ENCODE data around the gene CDKN2B-AS1.
"Not testable (repeated sequence)": the region's sequence is repeated elsewhere in the genome, so short reads cannot be mapped to it uniquely, and the experiment has no call there.

Gene CDKN2B-AS1

DNA sequence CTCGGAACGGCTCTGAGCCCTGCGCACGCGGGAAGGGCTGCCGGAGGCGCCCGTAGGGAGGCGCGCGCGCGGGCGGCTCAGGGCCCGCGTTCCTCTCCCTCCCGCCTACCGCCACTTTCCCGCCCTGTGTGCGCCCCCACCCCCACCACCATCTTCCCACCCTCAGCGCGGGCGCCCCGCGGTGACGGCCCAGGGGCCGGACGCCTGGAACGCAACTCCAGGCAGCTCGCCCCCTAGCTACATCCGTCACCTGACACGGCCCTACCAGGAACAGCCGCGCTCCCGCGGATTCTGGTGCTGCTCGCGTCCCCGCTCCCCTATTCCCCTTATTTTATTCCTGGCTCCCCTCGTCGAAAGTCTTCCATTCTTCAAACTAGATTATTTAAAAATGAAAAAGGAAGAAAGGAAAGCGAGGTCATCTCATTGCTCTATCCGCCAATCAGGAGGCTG lies at the start of gene CDKN2B-AS1:
Gene CDKN2B-AS1, plus strand, starts transcription at position 236 of the 450 bp plus-strand sequence.
- peak; percentile 86 for DNase-seq

GRCh38 chr9:21945606-21946005 lies 49.0 kb upstream of the CDKN2B-AS1 start:
- no peak for DNase-seq

DNA sequence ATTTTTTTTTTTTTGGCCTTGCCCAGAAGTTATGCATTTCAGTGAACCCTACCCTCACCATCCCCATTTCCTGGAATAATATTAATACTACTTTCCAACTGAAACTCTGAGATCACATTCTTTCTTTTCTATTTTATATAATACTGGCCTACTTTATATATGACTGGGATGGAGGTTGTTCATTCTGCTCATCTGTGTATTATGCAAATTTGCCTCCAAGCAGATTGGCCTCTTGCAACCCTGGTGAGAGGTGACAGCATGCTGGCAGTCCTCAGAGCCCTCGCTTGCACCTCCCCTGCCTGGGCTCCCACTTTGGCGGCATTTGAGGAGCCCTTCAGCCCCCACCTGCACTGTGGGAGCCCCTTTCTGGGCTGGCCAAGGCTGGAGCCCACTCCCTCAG lies 35.8 kb upstream of the CDKN2B-AS1 start:
- DNase-seq, result no peak

DNA sequence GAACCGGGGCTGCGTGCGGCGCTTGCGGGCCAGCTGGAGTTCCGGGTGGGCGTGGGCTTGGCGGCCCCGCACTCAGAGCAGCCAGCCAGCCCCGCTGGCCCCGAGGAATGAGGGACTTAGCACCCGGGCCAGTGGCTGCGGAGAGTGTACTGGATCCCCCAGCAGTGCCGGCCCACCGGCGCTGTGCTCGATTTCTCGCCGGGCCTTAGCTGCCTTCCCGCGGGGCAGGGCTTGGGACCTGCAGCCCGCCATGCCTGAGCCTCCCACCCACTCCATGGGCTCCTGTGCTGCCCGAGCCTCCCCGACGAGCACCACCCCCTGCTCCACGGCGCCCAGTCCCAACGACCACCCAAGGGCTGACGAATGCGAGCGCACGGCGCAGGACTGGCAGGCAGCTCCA lies 35.3 kb upstream of the CDKN2B-AS1 start:
- not testable (repeated sequence) for DNase-seq

GRCh38 chr9:21961569-21961968 lies 33.0 kb upstream of the CDKN2B-AS1 start:
- no peak for DNase-seq

DNA sequence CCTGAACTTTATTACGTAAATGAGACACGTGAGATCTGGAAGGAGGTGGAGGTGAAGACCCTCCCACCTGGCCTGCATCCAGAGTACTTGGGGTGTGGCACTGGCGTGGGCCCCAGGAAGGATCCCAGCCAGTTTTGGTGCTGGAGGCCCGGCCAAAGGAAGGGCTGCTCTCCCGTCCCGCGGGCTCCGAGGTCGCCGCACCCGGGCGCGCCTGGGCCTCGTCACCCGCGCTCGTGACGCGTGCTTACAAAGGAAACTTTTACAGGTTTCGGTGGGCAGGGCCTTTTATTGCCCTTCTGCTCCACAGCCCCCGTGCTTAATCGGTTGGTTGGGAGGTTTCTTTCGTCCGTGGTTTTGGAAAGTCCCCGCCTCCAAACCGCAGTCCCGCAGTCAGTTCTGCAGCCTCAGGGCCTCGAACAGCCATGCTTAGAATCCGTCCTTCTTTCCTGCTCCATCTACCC lies 29.6 kb upstream of the CDKN2B-AS1 start:
- DNase-seq, result peak; percentile 63

DNA sequence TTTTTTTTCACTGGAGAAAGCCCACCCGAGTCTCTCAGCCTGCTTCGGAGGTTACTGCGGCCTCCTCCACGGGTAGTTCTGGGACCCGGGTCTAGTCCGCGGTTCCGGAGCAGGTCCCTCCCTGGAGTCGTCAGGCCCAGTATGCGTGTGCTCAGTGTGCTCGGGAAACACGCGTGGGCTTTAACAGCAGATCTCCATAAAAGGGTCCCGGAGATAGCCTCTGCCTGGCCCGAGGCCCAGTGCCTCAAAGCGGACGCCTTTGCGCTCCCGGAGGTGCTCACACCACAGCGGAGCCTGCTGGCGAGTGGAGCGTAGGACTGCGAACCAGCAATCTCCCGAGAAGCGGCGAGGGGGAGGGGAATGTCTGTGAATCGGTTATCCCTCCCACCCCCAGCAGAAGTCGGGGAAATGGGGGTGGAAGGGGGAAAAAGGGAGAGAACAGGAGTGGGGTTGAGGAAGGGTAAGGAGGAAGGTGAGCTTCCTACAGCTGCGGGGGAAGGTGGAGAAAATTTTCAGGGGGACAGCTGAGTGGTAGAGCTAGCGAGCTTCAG lies 29.1 kb upstream of the CDKN2B-AS1 start:
- DNase-seq, result peak; percentile 86

- no peak for DNase-seq
Measured at GRCh38 chr9:21966140-21966851, 28.3 kb upstream of the CDKN2B-AS1 start.

DNA sequence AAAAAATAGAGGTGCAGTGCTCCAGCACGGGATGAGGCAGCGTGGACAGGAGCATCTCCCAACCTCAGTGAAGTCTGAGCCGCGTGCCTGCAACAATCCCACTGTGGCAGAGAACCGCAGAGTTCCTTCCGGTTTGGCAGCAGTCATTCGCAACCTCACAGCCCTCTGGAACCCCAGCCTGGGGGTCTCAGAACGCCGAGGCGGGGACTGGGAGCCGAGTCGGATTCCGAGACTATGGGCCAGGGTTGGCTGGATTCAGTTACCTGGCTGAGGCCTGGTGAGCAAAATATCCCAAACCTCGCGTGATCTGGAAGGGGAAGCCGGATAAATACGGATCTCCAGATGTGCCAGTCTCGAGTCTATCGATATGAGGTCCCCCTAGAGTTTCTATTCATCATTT lies 27.4 kb upstream of the CDKN2B-AS1 start:
- DNase-seq, result no peak

DNA sequence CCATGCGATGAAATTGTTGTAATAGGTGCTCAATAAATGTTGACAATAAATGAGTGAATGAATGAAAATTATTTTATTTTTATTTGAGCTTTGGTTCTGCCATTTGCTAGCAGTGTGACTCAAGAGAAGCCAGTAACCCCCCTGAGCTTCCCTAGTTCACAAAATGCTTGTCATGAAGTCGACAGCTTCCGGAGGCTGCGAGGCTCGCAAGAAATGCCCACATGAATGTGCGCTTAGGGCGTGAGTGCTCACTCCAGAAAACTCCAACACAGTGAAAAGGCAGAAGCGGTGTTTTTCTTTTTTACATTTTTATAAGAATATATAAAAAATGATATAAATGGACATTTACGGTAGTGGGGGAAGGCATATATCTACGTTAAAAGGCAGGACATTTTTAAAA lies 26.9 kb upstream of the CDKN2B-AS1 start:
- no peak for DNase-seq

GRCh38 chr9:21968331-21969010 lies 26.1 kb upstream of the CDKN2B-AS1 start:
- DNase-seq, result peak; percentile 80

GRCh38 chr9:21969011-21969940 lies 25.3 kb upstream of the CDKN2B-AS1 start:
- peak; percentile 77 for DNase-seq

DNA sequence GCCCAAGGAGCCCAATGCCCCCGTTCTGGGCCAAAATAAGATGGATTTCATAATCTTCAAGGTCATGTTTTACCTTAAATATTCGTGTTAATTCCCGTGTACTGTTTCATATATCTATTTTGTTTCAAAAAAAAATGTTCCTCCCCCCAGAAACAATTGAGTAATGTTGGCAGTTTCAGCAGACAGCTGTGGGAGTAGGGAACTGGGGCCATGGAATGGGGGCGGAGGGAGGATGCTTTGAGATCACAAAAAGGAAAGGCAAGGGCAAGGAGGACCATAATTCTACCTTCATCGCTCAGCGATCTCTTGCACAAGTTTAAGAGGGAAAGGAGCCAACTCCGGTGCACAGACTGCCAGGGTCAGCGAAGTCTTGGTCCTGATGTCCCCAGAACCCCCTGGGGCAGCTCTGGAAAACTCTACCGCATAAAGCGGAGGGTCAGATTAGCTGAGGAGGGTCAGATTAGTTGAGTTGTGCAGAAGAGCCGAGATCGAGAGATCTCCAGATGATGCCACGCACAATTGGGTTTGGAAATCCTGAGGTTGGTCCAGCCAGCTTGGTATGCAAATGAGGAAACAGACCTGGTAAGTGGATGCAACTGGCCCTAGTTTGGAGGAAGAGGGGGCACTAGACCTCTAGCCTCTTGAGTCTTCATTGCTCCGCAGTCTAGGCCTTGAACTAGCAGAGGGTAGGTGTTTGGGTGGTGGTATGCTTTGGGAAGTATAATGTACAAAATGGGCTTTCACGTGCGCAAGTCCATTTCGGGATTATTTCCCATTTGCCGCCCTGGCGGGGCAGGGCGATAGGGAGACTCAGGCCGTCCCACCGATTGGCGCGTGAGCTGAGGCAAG lies 24.4 kb upstream of the CDKN2B-AS1 start:
- no peak for DNase-seq

GRCh38 chr9:21970800-21971640 lies 23.6 kb upstream of the CDKN2B-AS1 start:
- DNase-seq, result peak; percentile 66

DNA sequence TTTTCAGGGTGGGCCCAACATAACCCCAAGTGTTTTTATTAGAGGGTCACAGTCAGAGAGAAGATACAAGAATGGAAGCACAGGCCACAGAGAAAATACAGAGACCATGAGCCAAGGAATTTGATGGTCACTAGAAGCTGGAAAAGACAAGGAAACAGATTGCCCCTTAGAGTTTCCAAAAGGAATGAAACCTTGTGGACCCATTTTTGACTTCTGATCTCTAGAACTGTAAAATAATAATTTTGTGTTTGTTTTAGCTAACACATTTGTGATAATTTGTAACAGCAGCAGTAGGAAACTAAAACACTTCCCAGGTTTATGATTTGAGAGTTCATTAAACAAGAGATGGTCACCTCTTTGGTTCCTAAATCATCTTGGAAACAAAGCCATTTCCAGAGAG lies 22.2 kb upstream of the CDKN2B-AS1 start:
- DNase-seq, result no peak

DNA sequence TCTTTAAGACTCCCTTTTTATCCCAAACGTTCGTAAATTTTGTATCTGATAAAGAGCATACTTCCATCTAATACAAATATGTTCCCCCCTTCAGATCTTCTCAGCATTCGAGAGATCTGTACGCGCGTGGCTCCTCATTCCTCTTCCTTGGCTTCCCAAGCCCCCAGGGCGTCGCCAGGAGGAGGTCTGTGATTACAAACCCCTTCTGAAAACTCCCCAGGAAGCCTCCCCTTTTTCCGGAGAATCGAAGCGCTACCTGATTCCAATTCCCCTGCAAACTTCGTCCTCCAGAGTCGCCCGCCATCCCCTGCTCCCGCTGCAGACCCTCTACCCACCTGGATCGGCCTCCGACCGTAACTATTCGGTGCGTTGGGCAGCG lies 20.3 kb upstream of the CDKN2B-AS1 start:
- DNase-seq, result no peak

DNA sequence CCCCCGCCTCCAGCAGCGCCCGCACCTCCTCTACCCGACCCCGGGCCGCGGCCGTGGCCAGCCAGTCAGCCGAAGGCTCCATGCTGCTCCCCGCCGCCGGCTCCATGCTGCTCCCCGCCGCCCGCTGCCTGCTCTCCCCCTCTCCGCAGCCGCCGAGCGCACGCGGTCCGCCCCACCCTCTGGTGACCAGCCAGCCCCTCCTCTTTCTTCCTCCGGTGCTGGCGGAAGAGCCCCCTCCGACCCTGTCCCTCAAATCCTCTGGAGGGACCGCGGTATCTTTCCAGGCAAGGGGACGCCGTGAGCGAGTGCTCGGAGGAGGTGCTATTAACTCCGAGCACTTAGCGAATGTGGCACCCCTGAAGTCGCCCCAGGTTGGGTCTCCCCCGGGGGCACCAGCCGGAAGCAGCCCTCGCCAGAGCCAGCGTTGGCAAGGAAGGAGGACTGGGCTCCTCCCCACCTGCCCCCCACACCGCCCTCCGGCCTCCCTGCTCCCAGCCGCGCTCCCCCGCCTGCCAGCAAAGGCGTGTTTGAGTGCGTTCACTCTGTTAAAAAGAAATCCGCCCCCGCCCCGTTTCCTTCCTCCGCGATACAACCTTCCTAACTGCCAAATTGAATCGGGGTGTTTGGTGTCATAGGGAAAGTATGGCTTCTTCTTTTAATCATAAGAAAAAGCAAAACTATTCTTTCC lies 19.7 kb upstream of the CDKN2B-AS1 start:
- peak; percentile 80 for DNase-seq

GRCh38 chr9:21976334-21976875 lies 18.2 kb upstream of the CDKN2B-AS1 start:
- no peak for DNase-seq

GRCh38 chr9:21982391-21982790 lies 12.2 kb upstream of the CDKN2B-AS1 start:
- no peak for DNase-seq

All from islet precursor cell (in vitro differentiated cells).